Activated CD8-positive, alpha-beta T cell treated with anti-CD3 and anti-CD28 coated beads, Interleukin-2, amount 10 ng/mL, durations not matched to agents 7 days and 5 days (primary cell): Measurements from ENCODE around the gene OR8B3. TPM values are rescaled to one million over a fixed set of nuclear protein-coding genes. Genes with fewer than 3 reads are reported as not detected.
"Not testable (repeated sequence)": the region's sequence is repeated elsewhere in the genome, so short reads cannot be mapped to it uniquely, and the experiment has no call there.

ENCODE experiments used
- ATAC-seq: fragments of 150-1000 bp; cut with Tn5 transposase; one replicate; pipeline ENCODE4 v1.10.0; 2021; ENCODE audit warnings: moderate library complexity
- CTCF ChIA-PET: fragments of 350-600 bp; sonication (Branson Sonifier 250); formaldehyde crosslinking; loops from one replicate; lab custom pipeline; 2021; ENCODE audit warnings: antibody characterized with exemption; lab: Charles Lee
- POLR2A ChIA-PET: fragments of 350-600 bp; sonication (Branson Sonifier 250); formaldehyde crosslinking; loops from one replicate; lab custom pipeline; 2021; ENCODE audit warnings: antibody characterized with exemption; lab: Charles Lee
- DNase-seq: peaks from one replicate; pipeline ENCODE4 v3.0.0-alpha.2; 2020
- H3K27ac Mint-ChIP-seq: one replicate; pipeline ENCODE4 v1.8.0; 2021; ENCODE audit warnings: mild to moderate bottlenecking, mixed read lengths
- H3K27me3 Mint-ChIP-seq: one replicate; pipeline ENCODE4 v1.8.0; 2021; ENCODE audit warnings: low read depth, mixed read lengths
- H3K36me3 Mint-ChIP-seq: one replicate; pipeline ENCODE4 v1.8.0; 2021; ENCODE audit warnings: low read depth, mixed read lengths
- H3K4me1 Mint-ChIP-seq: one replicate; pipeline ENCODE4 v1.8.0; 2021; ENCODE audit warnings: low read depth, mixed read lengths
- H3K4me3 Mint-ChIP-seq: one replicate; pipeline ENCODE4 v1.8.0; 2021; ENCODE audit warnings: mild to moderate bottlenecking, mixed read lengths
- H3K9me3 Mint-ChIP-seq: one replicate; pipeline ENCODE4 v1.8.0; 2022; ENCODE audit warnings: mixed read lengths; ENCODE audit not compliant: insufficient read depth
- total RNA-seq, 2 experiments: library from RNA; stranded (reverse); gene quantifications; one replicate each; pipeline ENCODE4 v1.2.3, GENCODE V29; 2021

The OR8B3 gene
- total RNA-seq, 2 experiments from 2014 or later: not detected

GRCh38 chr11:124415356-124415923, 16.6 kb upstream of the OR8B3 start:
- peaks cover 9% of the 10 kb centered on the region for H3K27me3 Mint-ChIP-seq
- H3K4me1 Mint-ChIP-seq: no peaks in the 10 kb centered on the region
- H3K27ac Mint-ChIP-seq: no peak overlapping the region
- H3K4me3 Mint-ChIP-seq: no peak overlapping the region
- CTCF ChIA-PET: interaction anchor here (0.9 to 4.3 kb wide), 5 partner anchors 13 to 452 kb away, joined by 3 to 25 read pairs (median 7); no protein-coding TSS in a partner anchor
- ATAC-seq: no peak
- DNase-seq: no peak
- POLR2A ChIA-PET: no interaction called here
- H3K9me3 Mint-ChIP-seq: no peaks in the 10 kb centered on the region
- H3K36me3 Mint-ChIP-seq: no peaks in the 10 kb centered on the region

GRCh38 chr11:124409906-124410305, 11.1 kb upstream of the OR8B3 start:
- no peaks in the 10 kb centered on the region for H3K4me1 Mint-ChIP-seq
- ChIA-PET POLR2A (interaction anchor here (0.6 kb wide), 1 partner anchor 21 kb away, joined by 3 read pairs; no protein-coding TSS in a partner anchor), CTCF (interaction anchor here (0.7 kb wide), 1 partner anchor 336 kb away, joined by 3 read pairs; no protein-coding TSS in a partner anchor)
- H3K4me3 Mint-ChIP-seq: no peak overlapping the region
- ATAC-seq (no peak), DNase-seq (no peak)
- H3K27me3 Mint-ChIP-seq: peaks cover 10% of the 10 kb centered on the region
- no peaks in the 10 kb centered on the region for H3K36me3 Mint-ChIP-seq
- H3K9me3 Mint-ChIP-seq: no peaks in the 10 kb centered on the region
- H3K27ac Mint-ChIP-seq: no peak overlapping the region

GRCh38 chr11:124405581-124405980, 6.8 kb upstream of the OR8B3 start:
- Mint-ChIP-seq H3K4me3 (no peak overlapping the region), H3K36me3 (no peaks in the 10 kb centered on the region), H3K27ac (no peak overlapping the region), H3K9me3 (no peaks in the 10 kb centered on the region), H3K27me3 (peaks cover 7% of the 10 kb centered on the region), H3K4me1 (peaks cover 2% of the 10 kb centered on the region)
- no peak for DNase-seq
- POLR2A ChIA-PET: no interaction called here
- CTCF ChIA-PET: no interaction called here
- ATAC-seq: no peak

GRCh38 chr11:124403186-124403585, 4.4 kb upstream of the OR8B3 start:
- H3K27me3 Mint-ChIP-seq, DNase-seq, H3K9me3 Mint-ChIP-seq, H3K36me3 Mint-ChIP-seq, H3K27ac Mint-ChIP-seq, H3K4me1 Mint-ChIP-seq, ATAC-seq, POLR2A ChIA-PET, H3K4me3 Mint-ChIP-seq: not testable (repeated sequence)
- CTCF ChIA-PET: interaction anchor here (1.0 to 3.6 kb wide), 6 partner anchors 9 to 333 kb away, joined by 3 to 23 read pairs (median 4); no protein-coding TSS in a partner anchor

- ATAC-seq: peak; percentile 81
- Mint-ChIP-seq H3K4me3 (no peak overlapping the region), H3K36me3 (no peaks in the 10 kb centered on the region), H3K9me3 (no peaks in the 10 kb centered on the region), H3K27ac (no peak overlapping the region), H3K4me1 (peaks cover 2% of the 10 kb centered on the region), H3K27me3 (peaks cover 1% of the 10 kb centered on the region)
- DNase-seq: peak; percentile 68
- ChIA-PET CTCF (interaction anchor here (1.0 to 3.6 kb wide), 12 partner anchors 10 to 332 kb away, joined by 3 to 23 read pairs (median 5); partner anchors contain the start of gene VWA5A), POLR2A (no interaction called here)
Measured at GRCh38 chr11:124402326-124402922, 3.6 kb upstream of the OR8B3 start.

GRCh38 chr11:124396847-124397246, 2.0 kb downstream of the OR8B3 start:
- CTCF ChIA-PET, DNase-seq, H3K27me3 Mint-ChIP-seq, H3K4me1 Mint-ChIP-seq, ATAC-seq, H3K27ac Mint-ChIP-seq, H3K4me3 Mint-ChIP-seq, POLR2A ChIA-PET, H3K36me3 Mint-ChIP-seq, H3K9me3 Mint-ChIP-seq: not testable (repeated sequence)

- Mint-ChIP-seq H3K9me3 (no peaks in the 10 kb centered on the region), H3K27me3 (peaks cover 3% of the 10 kb centered on the region), H3K36me3 (no peaks in the 10 kb centered on the region), H3K4me3 (no peak overlapping the region), H3K27ac (no peak overlapping the region), H3K4me1 (no peaks in the 10 kb centered on the region)
- ATAC-seq (no peak), DNase-seq (no peak)
- ChIA-PET POLR2A (no interaction called here), CTCF (no interaction called here)
Measured at GRCh38 chr11:124394408-124394807, 4.4 kb downstream of the OR8B3 start.

- CTCF ChIA-PET: no interaction called here
- no peak for ATAC-seq
- no peaks in the 10 kb centered on the region for H3K27me3 Mint-ChIP-seq
- H3K27ac Mint-ChIP-seq: no peak within 1 kb of the TSS
- H3K4me3 Mint-ChIP-seq: no peak within 1 kb of the TSS
- DNase-seq: no peak
- no peaks in the 10 kb centered on the region for H3K4me1 Mint-ChIP-seq
- H3K9me3 Mint-ChIP-seq: no peaks in the 10 kb centered on the region
- no peaks in the 10 kb centered on the region for H3K36me3 Mint-ChIP-seq
- POLR2A ChIA-PET: no interaction called here
Measured at GRCh38 chr11:124384399-124384798, 14.4 kb downstream of the OR8B3 start, which contains the start of gene OR8B2. OR8B2 (minus strand) TSS chr11:124384499; CDS start chr11:124383343, 1,156 bp downstream.

- ATAC-seq, H3K4me3 Mint-ChIP-seq, H3K9me3 Mint-ChIP-seq, H3K27me3 Mint-ChIP-seq, H3K27ac Mint-ChIP-seq, CTCF ChIA-PET, H3K36me3 Mint-ChIP-seq, H3K4me1 Mint-ChIP-seq, DNase-seq, POLR2A ChIA-PET: not testable (repeated sequence)
Measured at GRCh38 chr11:124382857-124383256, 16.0 kb downstream of the OR8B3 start.

- CTCF ChIA-PET: no interaction called here
- DNase-seq: no peak
- POLR2A ChIA-PET: no interaction called here
- H3K4me3 Mint-ChIP-seq: no peak overlapping the region
- no peak overlapping the region for H3K27ac Mint-ChIP-seq
- H3K36me3 Mint-ChIP-seq: no peaks in the 10 kb centered on the region
- H3K27me3 Mint-ChIP-seq: no peaks in the 10 kb centered on the region
- H3K9me3 Mint-ChIP-seq: no peaks in the 10 kb centered on the region
- ATAC-seq: no peak
- H3K4me1 Mint-ChIP-seq: no peaks in the 10 kb centered on the region
Measured at GRCh38 chr11:124380585-124380984, 18.2 kb downstream of the OR8B3 start.

- no peak overlapping the region for H3K4me3 Mint-ChIP-seq
- POLR2A ChIA-PET: no interaction called here
- ATAC-seq: no peak
Measured at GRCh38 chr11:124376280-124376679, 22.5 kb downstream of the OR8B3 start.

GRCh38 chr11:124359566-124359965, 39.3 kb downstream of the OR8B3 start:
- H3K9me3 Mint-ChIP-seq: no peaks in the 10 kb centered on the region
- no peaks in the 10 kb centered on the region for H3K27me3 Mint-ChIP-seq
- no peaks in the 10 kb centered on the region for H3K4me1 Mint-ChIP-seq
- H3K36me3 Mint-ChIP-seq: no peaks in the 10 kb centered on the region
- no peak overlapping the region for H3K4me3 Mint-ChIP-seq
- DNase-seq: no peak
- CTCF ChIA-PET: no interaction called here
- no peak for ATAC-seq
- no peak overlapping the region for H3K27ac Mint-ChIP-seq
- POLR2A ChIA-PET: no interaction called here

More at GRCh38 chr11:124376280-124376679, 22.5 kb downstream of the OR8B3 start:
- H3K27ac Mint-ChIP-seq: no peak overlapping the region
- no peaks in the 10 kb centered on the region for H3K36me3 Mint-ChIP-seq
- CTCF ChIA-PET: no interaction called here
- H3K4me1 Mint-ChIP-seq: no peaks in the 10 kb centered on the region
- H3K27me3 Mint-ChIP-seq: no peaks in the 10 kb centered on the region
- DNase-seq: no peak
- H3K9me3 Mint-ChIP-seq: no peaks in the 10 kb centered on the region
